ENCODE measurements around the gene FBXW7.
A peak's percentile ranks its signal among the peaks of the same experiment; 100 is the strongest.
"Not testable (repeated sequence)": the region's sequence is repeated elsewhere in the genome, so short reads cannot be mapped to it uniquely, and the experiment has no call there.

Gene FBXW7

DNA sequence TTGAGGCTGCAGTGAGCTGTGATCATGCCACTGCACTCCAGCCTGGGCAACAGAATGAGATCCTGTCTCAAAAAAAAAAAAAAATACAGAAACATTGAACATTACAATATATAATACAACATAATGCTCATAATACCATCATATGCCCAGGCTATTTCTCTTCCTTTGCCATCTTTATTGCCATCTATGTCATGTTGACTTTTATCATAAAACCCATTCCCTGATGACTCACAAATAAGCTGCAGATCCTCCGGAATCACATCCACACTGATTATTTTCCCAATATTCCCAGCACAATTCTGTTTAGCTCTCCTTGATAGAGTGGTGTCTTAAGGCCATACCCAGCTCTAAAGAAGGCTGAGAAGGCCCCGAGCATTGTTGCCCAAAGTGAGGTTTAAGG is 9.2 kb upstream of the FBXW7 start:
- no peak for DNase-seq

- DNase-seq, result not testable (repeated sequence)
Observed at GRCh38 chr4:152544533-152544932, 8.6 kb upstream of the FBXW7 start.

DNA sequence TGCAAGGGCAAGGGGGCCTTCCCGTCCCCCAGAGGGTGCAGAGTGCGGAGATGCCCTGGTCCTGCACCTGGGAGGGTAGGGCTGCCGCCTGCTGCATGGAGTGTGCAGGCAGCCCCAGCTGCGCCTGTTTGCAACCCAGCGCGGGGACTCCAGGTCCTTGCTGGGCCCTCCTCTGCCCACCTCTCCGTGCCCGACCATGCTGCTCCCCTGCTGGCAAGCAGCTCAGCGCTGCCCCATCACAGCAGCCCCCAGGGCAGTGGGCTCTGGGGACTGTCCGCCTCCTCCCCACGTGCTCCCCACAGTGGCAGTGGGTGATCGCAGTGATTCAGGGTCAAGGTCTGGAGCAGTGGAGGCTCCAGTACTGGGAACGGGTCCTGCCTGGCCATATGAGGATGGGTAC is 5.0 kb upstream of the FBXW7 start:
- DNase-seq, result no peak

- DNase-seq, result no peak
Observed at GRCh38 chr4:152540293-152540674, 4.4 kb upstream of the FBXW7 start.

DNA sequence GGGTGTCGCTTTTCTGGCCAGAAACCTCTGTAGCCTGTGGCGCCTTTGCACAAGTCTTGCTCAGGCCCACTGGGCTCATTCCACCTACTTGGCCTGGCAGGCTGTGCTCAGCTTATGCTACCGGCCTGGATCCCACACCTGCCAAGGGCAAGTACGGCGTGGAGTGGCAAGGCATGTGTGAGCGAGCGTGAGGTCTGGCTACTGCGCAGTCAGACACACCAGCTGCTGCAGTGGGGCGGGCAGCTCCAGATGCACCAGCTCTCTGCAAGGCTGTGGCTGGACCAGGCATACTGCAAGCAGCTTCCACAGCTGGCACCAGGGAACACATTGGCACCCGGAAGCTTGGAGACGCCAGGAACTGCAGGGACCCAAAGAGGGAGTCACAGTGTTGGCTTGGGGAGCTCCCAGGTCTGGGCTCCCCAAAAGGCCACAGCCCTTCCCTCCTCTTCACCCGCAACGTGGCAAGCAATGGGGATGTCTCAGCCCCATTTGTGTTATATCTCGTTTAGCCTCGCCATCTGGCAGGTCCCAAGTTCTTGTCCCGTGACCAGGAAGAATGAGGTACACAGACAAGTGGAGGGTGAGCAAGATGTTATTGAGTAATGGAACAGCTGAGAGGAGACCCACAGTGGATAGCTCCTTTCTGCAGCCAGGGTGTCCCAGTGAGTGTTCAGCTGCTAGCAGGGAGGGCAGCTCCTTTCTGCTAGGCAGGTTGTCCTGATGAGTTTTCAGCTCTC is 3.8 kb upstream of the FBXW7 start:
- DNase-seq, result no peak

DNA sequence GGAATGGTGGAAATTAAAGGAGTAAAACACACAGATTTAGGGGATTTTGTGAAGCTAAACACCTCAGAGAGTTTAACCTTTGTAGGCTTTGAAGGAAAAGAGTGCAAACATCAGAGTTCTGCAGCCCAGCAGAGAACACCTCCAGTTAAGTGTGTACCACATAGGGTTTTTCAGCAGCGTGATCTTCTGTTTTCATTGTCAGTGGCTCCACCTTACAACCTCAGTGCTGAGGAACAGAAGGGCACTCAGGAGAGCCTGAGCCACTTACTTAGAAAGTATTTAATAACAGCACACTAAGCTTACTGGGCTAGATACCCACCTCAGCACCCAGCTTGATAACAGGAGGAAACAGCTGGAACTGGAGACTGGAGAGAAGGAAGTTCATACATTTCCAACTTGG is 2.0 kb upstream of the FBXW7 start:
- no peak for DNase-seq

DNA sequence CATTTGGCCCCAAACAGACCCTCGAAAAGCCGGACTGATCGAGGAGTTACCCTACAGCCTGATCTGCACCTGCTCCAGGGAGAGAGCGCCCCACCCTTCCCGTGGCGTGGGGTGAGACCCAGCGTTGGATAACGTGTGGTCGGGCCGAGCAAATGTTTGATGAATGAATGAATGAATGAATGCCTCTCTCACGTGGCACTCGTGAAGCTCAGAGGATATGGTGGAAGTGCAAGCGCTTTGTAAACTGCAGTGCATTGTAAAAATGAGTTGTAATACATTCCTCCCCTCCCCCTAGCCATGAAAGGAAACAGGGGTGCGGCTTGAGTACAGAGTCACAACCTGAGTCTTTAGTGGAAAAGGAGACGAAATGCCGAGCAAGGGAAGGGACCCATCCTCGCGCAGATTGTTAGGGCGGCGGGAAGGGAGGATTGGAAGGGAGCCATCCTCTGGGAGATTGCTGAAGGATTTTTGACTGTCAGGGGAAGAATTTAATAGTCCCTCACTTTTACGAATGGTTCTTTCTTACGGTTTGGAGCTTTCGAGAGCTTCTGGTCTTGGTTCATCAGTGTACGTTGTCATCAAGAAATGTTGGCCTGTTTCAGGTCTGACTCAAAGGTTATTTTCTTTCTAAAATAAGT is 772 bp upstream of the FBXW7 start:
- peak; percentile 42 to 51 for DNase-seq

GRCh38 chr4:152535360-152535902 is 461 bp downstream of the FBXW7 start:
- DNase-seq, result no peak

GRCh38 chr4:152534541-152535359 is 1.1 kb downstream of the FBXW7 start:
- DNase-seq, result peak; percentile 76 to 83

DNA sequence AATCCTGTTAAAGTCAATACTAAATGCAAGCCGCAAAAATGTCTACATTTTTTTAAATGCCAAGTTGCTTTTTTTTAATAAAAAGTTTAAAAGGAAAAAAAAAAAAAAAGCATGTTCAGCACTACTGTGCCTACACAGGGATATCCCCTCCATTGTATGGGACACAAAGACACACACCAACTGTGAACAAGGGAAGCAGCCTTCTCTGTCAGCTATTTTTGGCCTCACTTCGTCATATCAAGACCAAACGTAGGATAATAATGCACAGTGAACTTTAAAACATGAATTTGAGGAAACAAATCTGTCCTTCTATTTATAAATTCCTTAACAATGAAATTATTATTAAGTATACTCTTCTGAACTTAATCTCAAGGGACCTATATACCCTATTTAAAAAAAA is 4.4 kb downstream of the FBXW7 start:
- no peak for DNase-seq

- no peak for DNase-seq
Observed at GRCh38 chr4:152530600-152530999, 5.3 kb downstream of the FBXW7 start.

DNA sequence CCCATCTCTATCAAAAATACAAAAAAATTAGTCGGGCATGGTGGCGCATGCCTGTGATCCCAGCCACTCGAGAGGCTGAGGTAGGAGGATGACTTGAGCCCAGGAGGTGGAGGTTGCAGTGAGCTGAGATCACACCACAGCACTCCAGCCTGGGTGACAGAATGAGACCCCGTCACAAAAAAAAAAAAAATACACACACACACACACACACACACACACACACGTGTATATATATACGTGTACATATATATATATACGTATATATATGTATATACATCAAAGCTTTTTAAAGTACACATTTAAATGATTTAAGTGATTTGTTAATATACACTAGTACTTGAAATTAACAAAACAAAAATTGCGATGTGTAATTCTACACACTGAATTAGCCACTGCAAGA is 6.0 kb downstream of the FBXW7 start:
- DNase-seq, result no peak

DNA sequence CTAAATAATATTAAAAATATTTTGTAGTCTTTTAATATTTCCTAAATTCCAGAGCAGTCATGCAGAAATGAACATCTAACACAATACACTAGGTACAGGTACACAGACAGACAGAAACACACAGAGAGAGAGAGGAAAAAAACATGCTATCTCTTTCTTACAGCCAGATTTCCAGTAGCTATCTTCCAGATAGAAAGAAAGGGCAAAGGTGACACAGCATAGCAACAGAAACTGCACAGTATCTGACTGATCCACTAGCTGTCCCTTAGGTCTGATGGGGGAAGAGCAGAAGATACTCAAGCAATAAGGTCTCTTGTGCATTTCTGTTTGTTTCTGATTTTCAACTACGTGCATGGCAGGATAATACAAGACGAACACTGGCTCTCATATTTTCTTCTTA is 7.8 kb downstream of the FBXW7 start:
- DNase-seq, result no peak

- DNase-seq, result no peak
Observed at GRCh38 chr4:152525878-152526277, 10.0 kb downstream of the FBXW7 start.

DNA sequence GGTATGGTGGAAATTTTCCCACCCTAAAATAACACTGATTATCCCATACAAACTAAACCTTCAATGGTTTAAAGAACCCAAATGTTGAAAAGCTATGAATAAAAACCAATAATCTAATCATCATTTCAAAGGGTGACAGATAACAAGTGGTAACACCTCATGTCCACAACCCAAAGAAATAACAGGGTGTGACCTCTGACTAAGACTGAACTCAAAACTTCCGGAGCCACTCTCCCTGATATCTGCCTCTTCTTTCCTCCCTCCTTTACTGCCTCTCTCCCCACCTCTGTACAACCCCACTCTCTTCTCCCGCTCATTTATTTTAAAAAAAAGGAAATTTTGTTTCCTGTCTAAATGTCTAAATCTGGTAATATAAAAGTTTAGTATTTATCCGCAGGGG is 11.5 kb downstream of the FBXW7 start:
- DNase-seq, result no peak

DNA sequence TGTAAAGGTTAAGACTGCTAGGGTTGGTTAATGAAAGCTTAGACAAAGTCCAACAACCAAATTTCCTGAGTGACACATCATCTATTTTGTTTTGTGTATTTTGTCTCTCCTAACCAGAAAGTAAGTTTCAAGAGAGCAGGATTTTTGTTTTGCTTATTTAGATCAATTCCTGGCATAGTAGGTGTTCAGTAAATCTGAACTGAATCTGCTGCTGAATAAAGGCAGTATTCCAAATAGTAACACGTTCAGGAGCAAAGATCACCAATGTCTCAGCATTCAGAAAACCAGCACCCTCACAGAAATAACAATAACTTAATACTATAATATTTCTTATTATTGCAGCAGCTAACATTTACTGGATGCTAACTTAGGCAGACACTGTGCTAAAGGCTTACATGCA is 12.2 kb downstream of the FBXW7 start:
- DNase-seq, result no peak

DNA sequence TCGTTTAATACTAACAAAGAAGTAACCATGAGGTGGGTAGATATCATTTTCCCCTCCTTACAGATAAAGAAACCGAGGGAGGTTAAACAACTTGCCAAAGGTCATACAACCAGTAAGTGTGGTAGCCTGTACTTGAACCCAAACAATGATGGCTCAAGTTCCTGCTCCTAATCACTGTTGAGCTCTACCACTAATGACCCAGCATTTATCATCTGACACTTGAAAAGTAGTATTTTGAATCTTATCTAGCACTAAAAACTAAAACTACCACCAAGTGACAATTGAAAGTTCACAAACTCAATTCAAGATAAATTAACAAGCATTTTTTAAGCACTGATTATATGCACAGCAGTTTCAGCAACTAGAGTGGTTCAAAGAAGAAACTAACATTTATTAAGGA is 13.1 kb downstream of the FBXW7 start:
- DNase-seq, result no peak

- no peak for DNase-seq
Observed at GRCh38 chr4:152522245-152522644, 13.6 kb downstream of the FBXW7 start.

GRCh38 chr4:152516156-152516555 is 19.7 kb downstream of the FBXW7 start:
- DNase-seq, result no peak

DNA sequence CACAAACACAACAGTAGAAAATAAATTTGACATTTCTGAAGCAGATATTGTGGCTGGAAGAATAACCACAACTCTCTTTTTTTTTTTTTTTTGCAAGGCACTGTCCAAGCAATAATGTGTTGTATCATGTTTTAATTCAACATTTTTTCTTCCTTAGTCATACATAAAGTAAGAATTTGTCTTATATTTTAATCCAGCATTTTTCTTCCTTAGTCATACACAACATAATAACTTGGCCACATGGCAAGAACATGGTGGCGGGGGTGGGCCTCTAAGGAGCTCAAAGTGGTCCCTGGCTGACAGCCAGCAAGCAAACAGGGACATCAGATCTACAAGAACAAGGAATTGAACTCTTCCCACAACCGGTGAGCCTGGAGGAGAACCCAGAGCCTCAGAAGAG is 20.2 kb downstream of the FBXW7 start:
- no peak for DNase-seq

DNA sequence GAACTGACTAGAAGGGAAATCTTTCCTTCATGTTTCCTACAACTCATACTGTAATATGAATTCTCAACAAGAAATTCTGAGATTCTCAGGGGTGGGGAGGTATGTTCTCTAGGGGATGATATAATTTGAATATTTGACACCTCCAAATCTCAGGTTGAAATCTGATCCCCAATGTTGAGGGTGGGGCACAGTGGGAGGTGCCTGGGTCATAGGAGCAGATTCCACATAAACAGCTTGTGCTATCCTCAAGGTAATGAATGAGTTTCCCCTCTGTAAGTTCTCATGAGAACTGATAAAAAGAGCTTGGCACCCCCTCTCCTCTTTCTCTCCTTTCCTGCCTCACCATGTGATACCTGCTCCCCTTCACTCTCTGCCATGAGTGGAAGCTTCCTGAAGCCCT is 21.5 kb downstream of the FBXW7 start:
- no peak for DNase-seq

GRCh38 chr4:152513078-152513477 is 22.8 kb downstream of the FBXW7 start:
- DNase-seq, result no peak

DNA sequence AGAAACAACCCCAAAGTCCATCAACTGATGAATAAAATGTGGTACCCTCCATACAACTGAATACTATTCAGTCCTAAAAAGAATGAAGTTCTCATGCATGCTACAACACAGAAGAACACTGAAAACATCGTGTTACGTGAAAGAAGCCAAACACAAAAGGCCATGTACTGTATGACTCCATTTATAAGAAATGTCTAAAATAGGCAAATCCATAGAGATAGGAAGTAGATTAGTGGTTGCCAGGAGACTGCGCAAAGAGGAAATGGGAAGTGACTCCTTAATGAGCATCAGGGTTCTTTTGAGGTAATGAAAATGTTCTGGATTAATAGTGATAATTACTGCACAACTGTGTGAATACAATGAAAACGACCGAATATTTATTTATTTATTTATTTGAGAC is 23.4 kb downstream of the FBXW7 start:
- DNase-seq, result no peak
